HepG2 (cell line): ENCODE data around the gene PKD1L1. TPM values are rescaled to one million over a fixed set of nuclear protein-coding genes. Genes with fewer than 3 reads are reported as not detected.

Source experiments
- ATAC-seq: fragments of 200-7000 bp; cut with Tn5 transposase; 3 replicates; pipeline ENCODE4 v1.9.1; 2020; ENCODE audit warnings: mild to moderate bottlenecking, moderate library complexity
- BruUV-seq: library from RNA; stranded (reverse); fragments of 400-500 nt; replicated peaks from 2 replicates; lab custom pipeline; 2021; lab: Mats Ljungman, UMichigan
- CTCF ChIA-PET: fragments of 300-600 bp; formaldehyde crosslinking; extraction: SDS; loops from one replicate; lab custom pipeline; 2021; ENCODE audit warnings: low total read pairs, inconsistent platforms, low intra/inter-chr PET ratio; lab: Yijun Ruan, JAX
- POLR2A ChIA-PET: fragments of 350-600 bp; sonication (Branson Sonifier 250); formaldehyde crosslinking; loops from one replicate; lab custom pipeline; 2020; ENCODE audit warnings: antibody characterized with exemption, inconsistent platforms; lab: Yijun Ruan, JAX
- DNase-seq: peaks from one replicate; pipeline ENCODE4 v3.0.0-alpha.2; 2015; ENCODE audit warnings: low spot score
- FAIRE-seq: peaks from 3 replicates; lab custom pipeline; 2011; peaks lifted over from hg19 to GRCh38; lab: Jason Lieb, UNC
- H2AFZ ChIP-seq: one replicate; pipeline ENCODE4 v1.6.1; 2011; ENCODE audit warnings: low read length, inconsistent platforms
- H3K27ac ChIP-seq: fragments of 300-600 bp; 3 replicates; pipeline ENCODE4 v1.8.0; 2011; ENCODE audit warnings: mixed run types, mild to moderate bottlenecking, mixed read lengths, low read length, inconsistent platforms; ENCODE audit not compliant: insufficient read depth; ENCODE audit errors: extremely low read length
- H3K27me3 ChIP-seq, 2 experiments: fragments of 200-600 bp in 1 of 2; 2 replicates in 1 of 2; 3 replicates in 1 of 2; pipeline versions ENCODE4 v1.6.0 to v1.8.0; 2011; ENCODE audit warnings: low read length in 2 of 2, mild to moderate bottlenecking in 2 of 2, moderate library complexity in 2 of 2, inconsistent platforms in 1 of 2; ENCODE audit not compliant: insufficient read depth in 2 of 2, control insufficient read depth in 1 of 2
- H3K36me3 ChIP-seq, 2 experiments: fragments of 200-600 bp in 1 of 2; replicated peaks in 1 of 2; 2 replicates in 1 of 2; 3 replicates in 1 of 2; pipeline versions ENCODE4 v1.5.1 to v1.8.0; 2011; ENCODE audit warnings: low read length in 2 of 2, inconsistent platforms in 1 of 2; ENCODE audit not compliant: insufficient read depth in 2 of 2, control insufficient read depth in 1 of 2
- H3K4me1 ChIP-seq: 2 replicates; pipeline ENCODE4 v1.5.1; 2012; ENCODE audit warnings: low read length, inconsistent platforms; ENCODE audit not compliant: insufficient read depth
- H3K4me2 ChIP-seq: 2 replicates; pipeline ENCODE4 v1.6.0; 2011; ENCODE audit warnings: low read depth, low read length, inconsistent platforms
- H3K4me3 ChIP-seq, 3 experiments: fragments of 200-600 bp in 1 of 3; sonication (generic), shearing (Covaris generic) in 1 of 3; replicated peaks in 1 of 3; 2 replicates each; pipeline ENCODE4 v1.5.1; 2011 to 2016; ENCODE audit warnings: low read length in 3 of 3, inconsistent platforms in 2 of 3, low read depth in 2 of 3, mild to moderate bottlenecking in 2 of 3, control low read depth in 1 of 3, mixed read lengths in 1 of 3; ENCODE audit not compliant: insufficient read depth in 1 of 3
- H3K79me2 ChIP-seq: one replicate; pipeline ENCODE4 v1.6.1; 2011; ENCODE audit warnings: low read length, inconsistent platforms; ENCODE audit not compliant: insufficient read depth
- H3K9ac ChIP-seq: 2 replicates; pipeline ENCODE4 v1.6.0; 2011; ENCODE audit warnings: mild to moderate bottlenecking, low read depth, low read length, inconsistent platforms; ENCODE audit not compliant: insufficient read depth
- H3K9me3 ChIP-seq: 2 replicates; pipeline ENCODE4 v1.5.1; 2012; ENCODE audit warnings: mild to moderate bottlenecking, low read length
- H4K20me1 ChIP-seq: 2 replicates; pipeline ENCODE4 v1.6.0; 2011; ENCODE audit warnings: inconsistent platforms, mild to moderate bottlenecking, low read length, moderate library complexity; ENCODE audit not compliant: insufficient read depth
- BHLHE40 ChIP-seq: IDR thresholded peaks from 2 replicates; pipeline ENCODE4 v1.6.1; 2011; ENCODE audit warnings: low read length, improper control_type of control experiment
- FIP1L1 ChIP-seq: fragments of 200-400 bp; formaldehyde crosslinking; IDR thresholded peaks from 2 replicates; pipeline ENCODE4 v1.6.1; 2018; ENCODE audit warnings: low read depth, mild to moderate bottlenecking, low read length, moderate library complexity, borderline replicate concordance; ENCODE audit not compliant: insufficient read depth
- FOXA1 ChIP-seq, 2 experiments: fragments of 450-650 bp in 1 of 2; sonication (generic) in 1 of 2; formaldehyde crosslinking in 1 of 2; IDR thresholded peaks; 2 replicates each; pipeline versions ENCODE4 v1.4.0 to v1.6.1; 2016 to 2020; ENCODE audit warnings: missing genetic modification reagents in 1 of 2
- HDAC6 ChIP-seq: fragments of 200-600 bp; sonication (generic); IDR thresholded peaks from 2 replicates; pipeline ENCODE4 v1.7.0; 2017; ENCODE audit warnings: mild to moderate bottlenecking, antibody characterized with exemption, low read length, low read depth
- MEIS1 ChIP-seq: sonication (generic); formaldehyde crosslinking; IDR thresholded peaks from 2 replicates; pipeline ENCODE4 v1.9.0; 2021; ENCODE audit warnings: mild to moderate bottlenecking, missing genetic modification reagents, moderate library complexity, borderline replicate concordance
- MTA1 ChIP-seq: sonication (generic); formaldehyde crosslinking; IDR thresholded peaks from 2 replicates; pipeline ENCODE4 v1.4.0; 2020; ENCODE audit warnings: missing genetic modification reagents, mild to moderate bottlenecking, borderline replicate concordance
- SNAI1 ChIP-seq: sonication (generic); formaldehyde crosslinking; IDR thresholded peaks from 2 replicates; pipeline ENCODE4 v1.5.0; 2020; ENCODE audit warnings: mild to moderate bottlenecking, missing genetic modification reagents, borderline replicate concordance
- TEAD2 ChIP-seq: sonication (generic); formaldehyde crosslinking; IDR thresholded peaks from 2 replicates; pipeline ENCODE4 v1.9.0; 2021; ENCODE audit warnings: missing genetic modification reagents
- ZFP82 ChIP-seq: sonication (generic); formaldehyde crosslinking; IDR thresholded peaks from 2 replicates; pipeline ENCODE4 v1.5.1; 2020; ENCODE audit warnings: mild to moderate bottlenecking, missing genetic modification reagents, borderline replicate concordance
- ZFY ChIP-seq: sonication (generic); formaldehyde crosslinking; IDR thresholded peaks from 2 replicates; pipeline ENCODE4 v1.4.0; 2020; ENCODE audit warnings: missing genetic modification reagents
- ZNF138 ChIP-seq: sonication (generic); formaldehyde crosslinking; IDR thresholded peaks from 2 replicates; pipeline ENCODE4 v1.5.0; 2020; ENCODE audit warnings: mild to moderate bottlenecking, low read depth, missing genetic modification reagents
- ZNF354B ChIP-seq: sonication (generic); formaldehyde crosslinking; IDR thresholded peaks from 2 replicates; pipeline ENCODE4 v1.8.0; 2022; ENCODE audit warnings: mild to moderate bottlenecking, missing genetic modification reagents
- WGBS: methylation state at CpG from one replicate; pipeline ENCODE4 v1.1.6; 2017; ENCODE audit warnings: low lambda C conversion rate; 5-methylcytosine and 5-hydroxymethylcytosine counted together
- in situ Hi-C: cut with HindIII; loops from 2 replicates; pipeline ENCODE4 v1.10.0; 2017; ENCODE audit warnings: low pct_unique_long_range_greater_than_20kb; ENCODE audit not compliant: extremely low pct_ligation_motif_present
- intact Hi-C: fragments of 100-400 bp; cut with micrococcal nuclease; formaldehyde crosslinking; loops from one replicate; pipeline ENCODE4 v1.10.0; 2022; ENCODE audit not compliant: unreplicated experiment
- polyA plus RNA-seq, 8 experiments: library from polyadenylated mRNA; depleted of rRNA in 3 of 8; stranded (reverse) in 7 of 8; unstranded in 1 of 8; fragments of >200 nt; fragmentation: Illumina TruSeq in 4 of 8; extraction: Trizol in 4 of 8; gene quantifications; 2 replicates each; pipeline versions ENCODE4 v1.2.1 to v1.2.3, GENCODE V29; 2011 to 2016; ENCODE audit warnings: low read depth in 4 of 8, missing spikeins in 1 of 8, mixed read lengths in 1 of 8; ENCODE audit not compliant: insufficient read depth in 1 of 8
- total RNA-seq, 5 experiments: library from RNA; depleted of rRNA; stranded (reverse); fragments of >200 nt; fragmentation: Illumina TruSeq; extraction: Trizol; gene quantifications; 2 replicates each; pipeline ENCODE4 v1.2.3, GENCODE V29; 2016; ENCODE audit warnings: low read depth in 1 of 5
- TF ChIP-seq, protein P1 (sequence below): sonication (generic); formaldehyde crosslinking; IDR thresholded peaks from 2 replicates; pipeline ENCODE4 v1.4.0; 2020; ENCODE audit warnings: missing genetic modification reagents, borderline replicate concordance
- TF ChIP-seq, protein P2 (sequence below): sonication (generic); formaldehyde crosslinking; IDR thresholded peaks from 2 replicates; pipeline ENCODE4 v1.8.1; 2023; ENCODE audit warnings: mild to moderate bottlenecking, missing genetic modification reagents
- TF ChIP-seq, protein P3 (sequence below): sonication (generic); formaldehyde crosslinking; IDR thresholded peaks from 2 replicates; pipeline ENCODE4 v1.5.0; 2020; ENCODE audit warnings: missing genetic modification reagents, mild to moderate bottlenecking, borderline replicate concordance

The PKD1L1 gene
- total and polyA plus RNA-seq, 2 of the 13 experiments (the other 11 are each of a cell fraction or from before 2014, with no cell fraction given) = 0.01 TPM; not detected in 1

DNA sequence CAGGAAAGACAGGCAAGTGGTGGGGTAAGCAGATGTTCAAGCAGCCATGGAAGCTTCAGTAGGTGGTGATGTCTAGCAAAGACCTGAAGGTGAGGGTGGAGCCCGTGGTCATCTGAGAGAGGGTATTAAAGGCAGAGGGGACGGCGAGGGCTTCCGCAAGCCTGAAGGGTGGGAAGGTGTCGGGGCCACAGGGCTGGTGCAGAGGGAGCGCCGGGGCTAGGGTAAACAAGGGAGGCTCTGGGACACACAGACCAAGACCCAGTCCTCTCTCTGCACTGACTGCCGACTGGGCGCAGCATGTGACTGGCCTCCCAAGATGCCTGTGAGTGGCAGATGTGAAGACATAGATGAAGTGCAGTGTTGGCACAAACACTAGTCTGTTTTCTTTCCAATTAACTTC is 132.4 kb downstream of the PKD1L1 start (continued):
- TF ChIP-seq, protein P1, sequence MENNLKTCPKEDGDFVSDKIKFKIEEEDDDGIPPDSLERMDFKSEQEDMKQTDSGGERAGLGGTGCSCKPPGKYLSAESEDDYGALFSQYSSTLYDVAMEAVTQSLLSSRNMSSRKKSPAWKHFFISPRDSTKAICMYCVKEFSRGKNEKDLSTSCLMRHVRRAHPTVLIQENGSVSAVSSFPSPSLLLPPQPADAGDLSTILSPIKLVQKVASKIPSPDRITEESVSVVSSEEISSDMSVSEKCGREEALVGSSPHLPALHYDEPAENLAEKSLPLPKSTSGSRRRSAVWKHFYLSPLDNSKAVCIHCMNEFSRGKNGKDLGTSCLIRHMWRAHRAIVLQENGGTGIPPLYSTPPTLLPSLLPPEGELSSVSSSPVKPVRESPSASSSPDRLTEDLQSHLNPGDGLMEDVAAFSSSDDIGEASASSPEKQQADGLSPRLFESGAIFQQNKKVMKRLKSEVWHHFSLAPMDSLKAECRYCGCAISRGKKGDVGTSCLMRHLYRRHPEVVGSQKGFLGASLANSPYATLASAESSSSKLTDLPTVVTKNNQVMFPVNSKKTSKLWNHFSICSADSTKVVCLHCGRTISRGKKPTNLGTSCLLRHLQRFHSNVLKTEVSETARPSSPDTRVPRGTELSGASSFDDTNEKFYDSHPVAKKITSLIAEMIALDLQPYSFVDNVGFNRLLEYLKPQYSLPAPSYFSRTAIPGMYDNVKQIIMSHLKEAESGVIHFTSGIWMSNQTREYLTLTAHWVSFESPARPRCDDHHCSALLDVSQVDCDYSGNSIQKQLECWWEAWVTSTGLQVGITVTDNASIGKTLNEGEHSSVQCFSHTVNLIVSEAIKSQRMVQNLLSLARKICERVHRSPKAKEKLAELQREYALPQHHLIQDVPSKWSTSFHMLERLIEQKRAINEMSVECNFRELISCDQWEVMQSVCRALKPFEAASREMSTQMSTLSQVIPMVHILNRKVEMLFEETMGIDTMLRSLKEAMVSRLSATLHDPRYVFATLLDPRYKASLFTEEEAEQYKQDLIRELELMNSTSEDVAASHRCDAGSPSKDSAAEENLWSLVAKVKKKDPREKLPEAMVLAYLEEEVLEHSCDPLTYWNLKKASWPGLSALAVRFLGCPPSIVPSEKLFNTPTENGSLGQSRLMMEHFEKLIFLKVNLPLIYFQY (CRISPR knock-in tag) = no peak
- TF ChIP-seq FIP1L1 (no peak), SNAI1 (CRISPR knock-in tag) (no peak), ZFY (CRISPR knock-in tag) (no peak)

DNA sequence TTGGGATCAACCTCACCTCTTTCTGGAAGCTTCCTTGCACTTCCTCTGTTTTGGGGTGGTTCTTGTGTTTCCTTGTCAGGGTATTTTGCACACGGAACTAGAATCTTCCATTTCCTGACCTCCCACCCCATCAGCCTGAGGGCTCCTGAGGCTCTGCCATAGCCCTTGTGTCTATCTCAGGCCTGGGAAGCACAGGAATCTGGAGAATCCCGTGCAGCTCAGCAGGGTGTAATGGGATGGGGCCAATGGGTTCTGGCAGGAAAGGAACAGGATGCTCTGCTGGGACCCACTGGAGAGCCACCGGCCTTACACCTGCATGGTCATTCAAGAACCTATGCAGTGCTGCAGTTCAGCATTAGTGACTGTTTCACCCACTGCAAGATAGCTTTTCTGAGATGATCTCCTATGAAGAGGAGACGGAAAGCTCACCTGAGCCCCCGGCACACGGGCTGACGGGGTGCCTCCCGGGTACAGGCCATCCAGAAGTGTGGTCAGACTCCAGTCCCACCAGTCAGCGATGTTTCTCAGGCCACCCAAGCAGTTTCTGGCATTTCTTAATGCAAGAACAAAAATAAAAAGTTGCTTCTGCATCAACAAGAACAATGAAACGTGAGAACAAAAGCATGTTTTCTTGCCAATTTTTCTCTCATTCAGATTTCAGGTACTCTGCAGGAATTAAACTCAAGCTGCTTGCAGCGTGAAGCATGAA is 133.2 kb downstream of the PKD1L1 start:
- POLR2A ChIA-PET = no interaction called here
- TF ChIP-seq TEAD2 (CRISPR knock-in tag) = no peak
- no peak for TF ChIP-seq ZNF138
- TF ChIP-seq, protein P2, sequence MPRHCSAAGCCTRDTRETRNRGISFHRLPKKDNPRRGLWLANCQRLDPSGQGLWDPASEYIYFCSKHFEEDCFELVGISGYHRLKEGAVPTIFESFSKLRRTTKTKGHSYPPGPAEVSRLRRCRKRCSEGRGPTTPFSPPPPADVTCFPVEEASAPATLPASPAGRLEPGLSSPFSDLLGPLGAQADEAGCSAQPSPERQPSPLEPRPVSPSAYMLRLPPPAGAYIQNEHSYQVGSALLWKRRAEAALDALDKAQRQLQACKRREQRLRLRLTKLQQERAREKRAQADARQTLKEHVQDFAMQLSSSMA (CRISPR knock-in tag) = no peak
- TF ChIP-seq ZFP82 = no peak
- no peak for TF ChIP-seq FOXA1 (IDR thresholded peaks at IDR 0.05)
- TF ChIP-seq FOXA1 (CRISPR knock-in tag; IDR thresholded peaks at IDR 0.05) = no peak
- no peak for TF ChIP-seq ZNF354B (CRISPR knock-in tag)
- TF ChIP-seq MTA1 (CRISPR knock-in tag) = no peak
- TF ChIP-seq FIP1L1 = no peak
- TF ChIP-seq, protein P3, sequence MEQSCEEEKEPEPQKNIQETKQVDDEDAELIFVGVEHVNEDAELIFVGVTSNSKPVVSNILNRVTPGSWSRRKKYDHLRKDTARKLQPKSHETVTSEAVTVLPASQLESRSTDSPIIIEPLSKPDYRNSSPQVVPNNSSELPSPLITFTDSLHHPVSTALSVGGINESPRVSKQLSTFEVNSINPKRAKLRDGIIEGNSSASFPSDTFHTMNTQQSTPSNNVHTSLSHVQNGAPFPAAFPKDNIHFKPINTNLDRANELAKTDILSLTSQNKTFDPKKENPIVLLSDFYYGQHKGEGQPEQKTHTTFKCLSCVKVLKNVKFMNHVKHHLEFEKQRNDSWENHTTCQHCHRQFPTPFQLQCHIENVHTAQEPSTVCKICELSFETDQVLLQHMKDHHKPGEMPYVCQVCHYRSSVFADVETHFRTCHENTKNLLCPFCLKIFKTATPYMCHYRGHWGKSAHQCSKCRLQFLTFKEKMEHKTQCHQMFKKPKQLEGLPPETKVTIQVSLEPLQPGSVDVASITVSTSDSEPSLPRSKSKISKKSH (CRISPR knock-in tag) = no peak
- TF ChIP-seq MEIS1 (CRISPR knock-in tag) = no peak
- no peak for TF ChIP-seq BHLHE40
- no peak for TF ChIP-seq ZFY (CRISPR knock-in tag)
- TF ChIP-seq HDAC6 = no peak

More for the DNA sequence above, 133.2 kb downstream of the PKD1L1 start:
- no peaks in the 10 kb centered on the region for H3K36me3 ChIP-seq
- no peak overlapping the region for H2AFZ ChIP-seq
- DNase-seq (no peak), FAIRE-seq (no peak), ATAC-seq (no peak)
- no peak overlapping the region for H3K4me2 ChIP-seq
- 88% methylated on average over 9 of the region's 11 CpGs for WGBS
- H3K27ac ChIP-seq = no peak overlapping the region
- intact Hi-C loops (loop anchor here (5.0 to 10.0 kb wide), 3 partner anchors 210 to 368 kb away; partner anchors contain the start of gene TNS3), in situ Hi-C loops (no loop called here)
- H4K20me1 ChIP-seq = no peaks in the 10 kb centered on the region
- no peaks in the 10 kb centered on the region for H3K79me2 ChIP-seq
- no peaks in the 10 kb centered on the region for H3K27me3 ChIP-seq
- no peaks in the 10 kb centered on the region for H3K9me3 ChIP-seq
- CTCF ChIA-PET = no interaction called here
- H3K4me3 ChIP-seq = no peak overlapping the region
- H3K9ac ChIP-seq = no peak overlapping the region
- H3K4me1 ChIP-seq = peaks cover 46% of the 10 kb centered on the region
- no TSS peak for BruUV-seq
